ENCODE data around the gene RPS14. TPM values are rescaled to one million over a fixed set of nuclear protein-coding genes. Genes with fewer than 3 reads are reported as not detected.
A peak's percentile ranks its signal among the peaks of the same experiment; 100 is the strongest.

The RPS14 gene
- total and polyA plus RNA-seq, 2 of the 8 experiments (the other 6 are each of a cell fraction or from before 2014, with no cell fraction given) = 2,548 to 6,423 TPM

- CTCF ChIA-PET (ENCODE audit: partially characterized antibody) = interaction anchor here (1.1 to 12.5 kb wide), 4 partner anchors 9 to 28 kb away, joined by 3 to 245 read pairs (median 22); no protein-coding TSS in a partner anchor
- POLR2A ChIA-PET (ENCODE audit: partially characterized antibody) = interaction anchor here (1.1 to 19.1 kb wide), 2 partner anchors 8 to 36 kb away, joined by 3 to 455 read pairs; partner anchors contain the start of gene TCOF1
- TF ChIP-seq CTCF (IDR thresholded peaks at IDR 0.05; ENCODE audit: control extremely low read depth in 1 of 3, insufficient read depth in 1 of 3, low read depth in 1 of 3, low read length in 3 of 3) (no peak), HDAC6 (IDR thresholded peaks at IDR 0.05; ENCODE audit: low read depth, low read length) (no peak), SIN3A (conservative IDR thresholded peaks at IDR 0.05 in 1 of 2, IDR thresholded peaks at IDR 0.05 in 1 of 2; ENCODE audit: low read depth in 1 of 2, low read length in 2 of 2) (no peak), POU5F1 (IDR thresholded peaks at IDR 0.05; ENCODE audit: low read depth, low read length) (no peak), SIX5 (IDR thresholded peaks at IDR 0.05; ENCODE audit: low read depth, low read length) (no peak), TAF7 (optimal IDR thresholded peaks at IDR 0.05; ENCODE audit: borderline replicate concordance, low read depth, low read length) (no peak), KDM4A (IDR thresholded peaks at IDR 0.05; ENCODE audit: low read depth, low read length, severe bottlenecking) (no peak), SIRT6 (IDR thresholded peaks at IDR 0.05; ENCODE audit: low read length) (no peak), EGR1 (IDR thresholded peaks at IDR 0.05; ENCODE audit: borderline replicate concordance, low read depth, low read length) (no peak)
Observed at GRCh38 chr5:150408231-150408943, 41.2 kb downstream of the RPS14 start.

More at GRCh38 chr5:150408231-150408943, 41.2 kb downstream of the RPS14 start:
- Histone ChIP-seq H4K8ac (ENCODE audit: extremely low read depth, insufficient read depth, low read length) (no peak overlapping the region), H3K56ac (replicated peaks; ENCODE audit: insufficient read length, low read depth, low read length) (no peak overlapping the region), H2BK12ac (ENCODE audit: low read depth, low read length) (0 out of 2 replicates have a peak overlapping the region, but pooled peaks have one; percentile 20), H2AFZ (ENCODE audit: low read length) (no peak overlapping the region), H2AK5ac (ENCODE audit: low read depth, low read length) (no peak overlapping the region), H3K4me1 (replicated peaks in 1 of 4; ENCODE audit: control insufficient read depth in 3 of 4, insufficient read depth in 4 of 4, low read length in 3 of 4) (peaks cover 8 to 26% (median 13%) of the 10 kb centered on the region in 4 experiments), H3K18ac (ENCODE audit: extremely low read depth, low read length) (no peak overlapping the region; the same call in 1 of the 2 replicates), H4K5ac (ENCODE audit: insufficient read length, low read depth, low read length) (no peak overlapping the region), H3K4me2 (ENCODE audit: insufficient read depth in 1 of 2, low read depth in 2 of 2, low read length in 2 of 2) (no peak overlapping the region; a peak in 1 of 4 replicates), H4K91ac (replicated peaks; ENCODE audit: insufficient read length, low read length) (no peak overlapping the region), H3K36me3 (ENCODE audit: control insufficient read depth in 2 of 4, insufficient read depth in 4 of 4, low read length in 3 of 4) (no peaks in the 10 kb centered on the region; a peak in 1 of 8 replicates), H2BK20ac (ENCODE audit: low read length) (no peak overlapping the region), H3K14ac (ENCODE audit: insufficient read length) (no peak overlapping the region), H3K23ac (ENCODE audit: insufficient read length) (no peak overlapping the region), H2BK5ac (ENCODE audit: low read depth, low read length) (no peak overlapping the region), H3K4ac (replicated peaks; ENCODE audit: insufficient read length, low read depth, low read length) (no peak overlapping the region), H3K79me1 (ENCODE audit: low read depth, low read length) (no peaks in the 10 kb centered on the region; the same call in 1 of the 2 replicates), H3K4me3 (ENCODE audit: extremely low read depth in 1 of 4, insufficient read depth in 2 of 4, low read depth in 3 of 4, low read length in 4 of 4) (no peak overlapping the region), H3K79me2 (ENCODE audit: control insufficient read depth in 1 of 2, insufficient read depth in 2 of 2, low read length in 2 of 2) (no peaks in the 10 kb centered on the region), H3K23me2 (ENCODE audit: low read depth, low read length) (peaks cover 3% of the 10 kb centered on the region), H2BK15ac (ENCODE audit: low read length) (no peak overlapping the region), H3K27me3 (replicated peaks in 1 of 4; ENCODE audit: control insufficient read depth in 3 of 4, extremely low read depth in 1 of 4, insufficient read depth in 3 of 4, low read length in 3 of 4) (no peaks in the 10 kb centered on the region), H2BK120ac (replicated peaks; ENCODE audit: low read depth, low read length) (no peak overlapping the region), H3K9ac (replicated peaks in 1 of 4; ENCODE audit: extremely low read depth in 1 of 4, low read depth in 3 of 4, low read length in 3 of 4) (no peak overlapping the region), H3K9me3 (ENCODE audit: insufficient read depth in 2 of 2, low read depth in 1 of 2, low read length in 1 of 2) (no peaks in the 10 kb centered on the region), H4K20me1 (replicated peaks in 1 of 2; ENCODE audit: control insufficient read depth in 1 of 2, insufficient read depth in 2 of 2, low read length in 2 of 2) (peaks cover 0 to 1% of the 10 kb centered on the region in 2 experiments), H3K27ac (ENCODE audit: low read depth, low read length) (no peak overlapping the region)
- no peak for FAIRE-seq
- DNase-seq (ENCODE audit: low read depth in 1 of 2, low spot score in 2 of 2) = no peak
- WGBS, 2 experiments (ENCODE audit: extremely low coverage in 1 of 2, insufficient coverage in 1 of 2, insufficient read length in 1 of 2, insufficient replicate concordance in 2 of 2, low coverage in 1 of 2, low lambda C conversion rate in 2 of 2, missing lambda C conversion rate in 1 of 2) = 89% methylated on average over 8 of the region's 8 CpGs; no CpG with 5 or more reads in 1 of the 2 experiments
